Adipose tissue (tissue), 3 donors: ENCODE data around the gene DDX1. TPM values are rescaled to one million over a fixed set of nuclear protein-coding genes. Genes with fewer than 3 reads are reported as not detected.
"Not testable (repeated sequence)": the region's sequence is repeated elsewhere in the genome, so short reads cannot be mapped to it uniquely, and the experiment has no call there.

Source experiments
- H3K27ac ChIP-seq: one replicate; pipeline ENCODE4 v1.5.1; 2013; ENCODE audit warnings: low read depth, low read length
- WGBS, 3 donors: extraction: QIAGEN DNeasy Blood & Tissue Kit; methylation state at CpG; one replicate each; pipeline ENCODE4 v1.1.7; 2013; 5-methylcytosine and 5-hydroxymethylcytosine counted together
- polyA plus RNA-seq, 3 donors: library from polyadenylated mRNA; stranded (reverse); fragments of 200-250 nt; gene quantifications; one replicate each; pipeline ENCODE4 v1.2.3, GENCODE V29; 2013
- donor health status: healthy with polysubstance abuse.
- donor health status: Bipolar disorder and iron deficiency.
- donor health status: healthy.

The DDX1 gene
- polyA plus RNA-seq: 10 to 100 TPM; 43.1 to 70.2 (median 62.2) TPM

DNA sequence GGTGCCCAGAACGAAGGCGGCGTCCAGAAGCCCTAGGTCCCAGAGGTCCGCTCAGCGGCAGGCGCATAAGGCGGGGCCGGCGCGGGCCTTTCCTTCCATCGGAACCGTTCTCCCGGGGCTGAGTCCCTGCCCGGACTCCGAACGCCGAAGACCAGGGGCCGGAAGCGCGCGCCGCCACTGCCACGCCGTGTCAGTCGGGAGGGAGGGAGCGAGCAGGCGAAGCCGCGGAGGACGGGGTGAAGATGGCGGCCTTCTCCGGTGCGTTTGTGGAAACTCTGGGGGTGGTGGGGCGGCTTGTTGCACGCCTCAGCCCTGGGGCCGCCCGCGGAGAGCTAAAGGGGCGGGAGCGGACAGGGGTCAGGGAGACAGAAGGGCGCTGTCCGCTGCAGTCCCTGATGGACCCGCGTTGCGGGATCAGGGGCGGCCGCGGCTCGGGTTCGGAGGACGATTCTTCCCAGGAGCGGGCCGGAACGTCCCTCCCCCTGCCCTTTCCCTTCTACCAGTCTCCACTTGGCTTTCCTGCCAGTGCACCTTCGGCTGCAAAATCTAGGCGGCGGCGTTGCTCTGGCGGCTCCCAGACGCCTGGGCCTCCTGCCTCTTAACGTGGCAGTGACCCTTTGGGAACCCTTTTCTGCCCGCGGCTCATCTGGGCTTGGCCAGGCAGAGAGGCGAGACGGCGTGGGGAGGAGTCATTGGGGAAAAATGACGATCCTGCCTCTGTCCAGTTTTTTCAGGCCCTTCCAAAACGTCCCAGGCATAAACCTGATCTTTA lies at the start of gene DDX1:
Gene DDX1, plus strand, starts transcription at position 177 of the 772 bp plus-strand sequence. Its CDS starts 66 bp downstream, at position 243.
- 0 to 1% (median 0%) methylated on average over 62 to 68 of the region's 68 CpGs for WGBS, 3 donors
- no peak within 1 kb of the TSS for H3K27ac ChIP-seq

DNA sequence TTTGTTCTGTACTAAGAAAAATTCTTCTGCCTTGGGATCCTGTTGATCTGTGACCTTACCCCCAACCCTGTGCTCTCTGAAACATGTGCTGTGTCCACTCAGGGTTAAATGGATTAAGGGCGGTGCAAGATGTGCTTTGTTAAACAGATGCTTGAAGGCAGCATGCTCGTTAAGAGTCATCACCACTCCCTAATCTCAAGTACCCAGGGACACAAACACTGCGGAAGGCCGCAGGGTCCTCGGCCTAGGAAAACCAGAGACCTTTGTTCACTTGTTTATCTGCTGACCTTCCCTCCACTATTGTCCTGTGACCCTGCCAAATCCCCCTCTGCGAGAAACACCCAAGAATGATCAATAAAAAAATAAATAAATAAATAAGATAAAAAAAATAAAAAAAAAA lies 49.4 kb upstream of the DDX1 start:
- H3K27ac ChIP-seq: not testable (repeated sequence)
- WGBS, 3 donors: 38 to 95% (median 78%) methylated on average over 1 to 4 of the region's 6 CpGs

DNA sequence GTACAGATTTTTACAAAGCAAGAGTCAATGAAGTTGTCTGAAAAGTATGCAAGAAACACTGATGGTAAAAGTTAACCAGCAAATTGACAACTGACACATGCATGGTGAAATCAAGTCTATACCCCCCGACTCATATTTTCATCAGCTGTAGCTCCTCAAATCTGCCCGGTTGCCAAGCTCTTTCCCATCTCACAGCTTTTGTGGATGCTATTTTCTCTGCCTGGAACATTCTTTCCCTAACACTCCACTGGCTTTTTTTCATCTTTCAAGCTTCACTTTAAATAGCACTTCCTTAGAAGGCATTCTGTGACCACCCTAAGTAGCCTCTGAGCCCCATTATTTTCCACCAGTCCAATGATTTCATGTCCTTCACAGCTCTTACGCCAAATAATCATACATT lies 48.6 kb upstream of the DDX1 start:
- H3K27ac ChIP-seq: no peak overlapping the region
- WGBS, 3 donors: 72 to 95% (median 93%) methylated on average over 3 of the region's 3 CpGs

DNA sequence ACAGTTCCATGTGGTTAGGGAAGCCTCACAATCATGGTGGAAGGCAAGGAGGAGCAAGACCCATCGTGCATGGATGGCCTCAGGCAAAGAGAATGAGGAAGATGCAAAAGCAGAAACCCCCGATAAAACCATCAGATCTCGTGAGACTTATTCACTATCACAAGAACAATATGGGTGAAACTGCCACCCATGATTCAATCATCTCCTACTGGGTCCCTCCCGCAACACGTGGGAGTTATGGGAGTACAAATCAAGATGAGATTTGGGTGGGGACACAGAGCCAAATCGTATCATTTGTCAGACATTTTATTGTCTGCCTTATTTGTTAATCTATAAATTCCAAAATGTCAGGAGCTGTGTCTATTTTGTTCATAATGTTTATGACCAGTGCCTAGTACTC lies 48.1 kb upstream of the DDX1 start:
- no peak overlapping the region for H3K27ac ChIP-seq
- 94 to 97% (median 96%) methylated on average over 6 of the region's 6 CpGs for WGBS, 3 donors

DNA sequence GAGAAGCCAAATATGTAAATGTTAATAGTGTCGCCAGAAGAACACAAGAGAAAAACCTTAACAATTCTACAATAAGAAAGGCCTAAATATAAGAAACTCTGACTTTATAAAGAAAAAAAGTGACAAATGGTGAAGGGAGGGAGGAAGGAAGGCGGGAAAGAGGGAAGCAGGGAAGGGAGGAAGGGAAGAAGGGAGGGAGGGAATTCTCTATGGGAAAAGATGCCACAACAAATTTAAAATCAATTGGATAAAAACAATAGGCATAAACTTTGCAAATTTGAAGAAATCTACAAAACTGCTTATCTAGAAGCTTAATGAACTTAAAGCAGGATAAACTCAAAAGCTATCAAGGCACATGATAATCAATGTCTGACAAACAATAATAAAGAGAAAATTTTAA lies 47.4 kb upstream of the DDX1 start:
- WGBS, 3 donors: 94 to 97% (median 95%) methylated on average over 2 of the region's 2 CpGs
- H3K27ac ChIP-seq: no peak overlapping the region

DNA sequence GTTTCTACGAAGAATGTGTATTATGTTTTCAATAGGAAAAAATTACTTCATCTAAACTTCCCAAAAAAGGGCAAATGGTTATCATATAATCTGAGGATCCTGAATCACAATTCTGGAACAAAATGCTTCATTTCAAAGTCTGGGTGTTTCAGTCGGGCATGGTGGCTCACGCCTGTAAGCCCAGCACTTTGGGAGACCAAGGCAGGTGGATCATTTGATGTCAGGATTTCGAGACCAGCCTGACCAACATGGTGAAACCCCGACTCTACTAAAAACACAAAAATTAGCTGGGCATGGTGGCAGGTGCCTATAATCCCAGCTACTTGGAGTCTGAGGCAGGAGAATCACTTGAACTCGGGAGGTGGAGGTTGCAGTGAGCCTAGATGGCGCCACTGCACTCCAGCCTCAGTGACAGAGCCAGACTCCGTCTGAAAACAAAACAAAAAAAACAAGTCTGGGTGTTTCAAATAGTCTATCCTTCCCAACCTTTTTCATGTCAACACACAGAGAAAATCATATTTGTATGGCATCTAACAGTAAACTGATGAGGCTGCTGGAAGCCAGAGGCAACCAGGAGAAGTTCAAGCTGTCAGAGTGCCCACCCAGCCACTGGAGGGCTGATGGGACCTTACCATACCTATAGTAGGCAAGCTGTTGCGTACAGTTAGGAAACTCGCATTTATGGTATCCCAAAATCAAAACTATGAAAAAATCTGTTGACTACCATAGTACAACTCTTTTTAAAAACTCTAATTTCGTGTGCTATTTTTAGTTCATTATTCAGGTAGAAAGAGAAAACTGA lies 45.2 kb upstream of the DDX1 start:
- H3K27ac ChIP-seq: no peak overlapping the region
- 91 to 92% (median 92%) methylated on average over 11 of the region's 11 CpGs for WGBS, 3 donors

DNA sequence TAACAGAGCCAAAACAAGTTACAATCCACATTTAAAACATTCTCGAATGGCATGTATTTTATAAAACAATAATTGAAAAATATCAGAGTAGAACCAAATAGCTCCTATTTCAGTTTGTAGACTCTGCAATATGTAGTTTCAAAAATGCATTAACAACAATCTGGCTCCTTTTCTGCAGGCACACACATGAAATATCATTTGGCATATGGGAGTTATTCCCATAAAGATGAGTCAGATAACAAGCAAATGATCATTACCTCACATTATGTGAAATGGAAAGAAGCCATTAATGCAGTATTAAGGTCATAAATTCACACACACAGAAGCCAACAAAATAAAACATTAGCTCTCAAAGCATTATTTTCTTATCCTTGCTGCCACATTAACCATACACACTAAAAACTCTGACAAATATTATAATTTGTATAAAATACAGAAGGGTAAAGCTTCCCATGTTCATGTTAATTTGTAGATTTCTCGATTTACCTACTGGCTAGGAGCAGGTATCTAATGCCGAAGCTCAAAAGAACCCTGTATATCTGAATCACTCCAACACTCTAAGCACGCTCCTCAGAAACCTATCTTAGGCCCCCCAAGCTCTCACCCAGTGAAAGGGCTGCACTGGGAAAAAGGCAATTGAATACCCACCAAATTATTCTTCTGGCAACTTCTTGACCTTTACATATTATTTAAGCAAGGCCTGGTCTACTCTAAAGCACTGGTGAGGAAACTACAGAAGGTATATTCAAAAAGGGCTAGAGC lies 44.4 kb upstream of the DDX1 start:
- 91 to 96% (median 95%) methylated on average over 4 of the region's 4 CpGs for WGBS, 3 donors
- H3K27ac ChIP-seq: no peak overlapping the region

DNA sequence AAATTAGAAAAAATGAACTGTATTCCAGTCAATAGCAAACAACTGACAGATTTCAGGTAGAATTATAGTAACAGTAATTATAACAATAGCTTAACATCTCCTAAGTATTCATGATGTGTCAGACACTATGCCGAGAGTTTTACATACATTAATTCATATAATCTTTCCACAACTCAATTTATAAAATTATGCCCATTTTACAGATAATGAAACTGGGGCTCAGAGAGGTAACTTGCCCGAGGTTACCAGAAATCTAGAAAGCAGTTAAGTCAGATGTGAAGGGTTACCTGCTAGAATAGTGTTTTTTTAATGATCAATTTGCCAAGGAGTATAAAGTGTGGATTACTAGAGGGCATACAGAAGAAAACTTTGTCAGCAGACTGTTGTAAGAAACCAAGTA lies 42.7 kb upstream of the DDX1 start:
- H3K27ac ChIP-seq: no peak overlapping the region
- 97 to 99% (median 97%) methylated on average over 2 of the region's 2 CpGs for whole genome bisulfite sequencing, 3 donors

DNA sequence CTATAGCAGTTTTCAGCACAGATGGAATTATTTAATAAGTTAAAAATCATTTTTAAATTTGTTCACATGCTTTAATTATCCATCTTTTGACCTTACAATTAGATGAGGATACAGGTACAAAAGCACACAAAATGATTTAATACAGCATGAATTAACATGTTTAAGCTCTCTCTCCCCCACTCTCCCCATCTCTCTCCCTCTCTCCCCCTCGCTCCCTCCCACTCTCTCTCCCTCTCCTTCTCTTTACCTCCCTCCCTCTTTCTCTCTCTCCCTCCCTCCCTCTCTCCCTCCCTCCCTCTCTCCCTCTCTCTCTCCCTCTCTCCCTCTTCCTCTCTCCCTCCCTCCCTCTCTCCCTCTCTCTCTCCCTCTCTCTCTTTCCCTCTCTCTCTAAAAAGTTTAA lies 38.1 kb upstream of the DDX1 start:
- 86 to 95% (median 87%) methylated on average over 1 of the region's 1 CpG for WGBS, 3 donors
- H3K27ac ChIP-seq: no peak overlapping the region

DNA sequence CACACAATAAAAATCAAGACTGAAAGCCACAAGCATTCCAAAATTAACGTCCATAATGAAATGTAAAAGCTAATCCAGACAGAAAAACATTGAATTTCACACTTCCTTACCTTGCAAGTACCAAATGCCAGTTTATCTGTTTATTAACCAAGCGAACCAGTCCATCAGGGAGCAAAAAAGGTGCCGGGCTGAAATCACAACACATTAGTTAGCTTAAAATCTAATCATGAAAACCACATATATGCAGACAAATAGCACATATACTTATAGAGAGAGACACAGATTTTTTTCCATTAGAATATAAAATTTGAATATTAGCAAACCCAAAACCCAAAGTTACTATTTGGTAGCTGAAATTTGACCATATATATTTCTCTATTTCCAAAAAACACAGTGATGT lies 37.7 kb upstream of the DDX1 start:
- 91 to 93% (median 92%) methylated on average over 3 of the region's 3 CpGs for WGBS, 3 donors
- H3K27ac ChIP-seq: no peak overlapping the region

DNA sequence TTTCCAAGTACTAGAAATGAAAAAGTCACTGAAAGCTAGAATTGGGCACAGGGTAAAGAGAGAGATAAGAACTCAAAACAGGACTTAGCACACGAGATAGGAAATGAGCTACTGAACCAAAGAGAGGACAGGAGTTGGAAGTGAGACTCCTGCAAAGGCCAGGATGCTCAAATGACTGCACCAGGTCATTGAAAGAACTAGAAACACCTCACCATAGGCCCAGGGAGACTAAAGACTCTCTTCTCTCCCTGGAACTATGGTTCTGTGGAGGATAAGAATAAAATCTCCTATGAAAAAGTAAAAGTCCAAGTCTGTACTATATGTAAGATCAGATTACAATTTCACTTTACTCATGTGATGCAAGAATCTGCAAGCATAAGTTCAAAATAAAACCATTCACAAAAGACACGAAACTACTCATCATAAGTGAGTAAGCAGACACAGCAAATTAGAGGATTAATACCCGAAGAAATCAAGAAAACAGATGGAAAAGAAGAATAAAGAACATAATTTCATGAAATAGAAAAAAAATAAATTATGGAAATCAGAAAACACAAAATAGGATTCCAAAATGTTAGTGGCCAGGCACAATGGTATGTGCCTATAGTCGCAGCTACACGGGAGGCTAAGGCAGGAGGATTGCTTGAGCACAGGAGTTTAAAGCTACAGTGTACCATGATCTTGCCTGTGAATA lies 37.0 kb upstream of the DDX1 start:
- 87 to 91% (median 90%) methylated on average over 5 of the region's 5 CpGs for WGBS, 3 donors
- no peak overlapping the region for H3K27ac ChIP-seq

DNA sequence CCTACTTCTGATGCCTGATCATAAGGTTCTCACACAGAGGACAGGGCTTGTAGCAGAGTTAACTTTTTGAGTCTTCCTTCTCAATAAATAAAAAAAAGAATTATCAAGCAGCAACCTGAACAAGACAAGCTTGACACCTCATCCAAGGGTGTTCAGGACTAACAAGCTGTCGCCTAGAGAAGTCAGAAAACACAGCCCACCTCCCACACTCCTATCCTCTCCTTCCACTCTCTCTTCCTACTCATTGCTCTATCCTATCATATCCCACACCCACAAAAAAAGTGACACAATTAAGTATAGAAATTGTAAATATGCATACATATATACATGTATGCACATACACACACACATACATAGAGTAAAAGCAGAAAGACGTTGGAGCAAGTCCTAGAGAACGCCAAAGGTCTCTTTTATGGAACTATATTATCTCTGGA lies 35.9 kb upstream of the DDX1 start:
- no peak overlapping the region for H3K27ac ChIP-seq
- WGBS, 3 donors: 89 to 94% (median 94%) methylated on average over 3 of the region's 3 CpGs

DNA sequence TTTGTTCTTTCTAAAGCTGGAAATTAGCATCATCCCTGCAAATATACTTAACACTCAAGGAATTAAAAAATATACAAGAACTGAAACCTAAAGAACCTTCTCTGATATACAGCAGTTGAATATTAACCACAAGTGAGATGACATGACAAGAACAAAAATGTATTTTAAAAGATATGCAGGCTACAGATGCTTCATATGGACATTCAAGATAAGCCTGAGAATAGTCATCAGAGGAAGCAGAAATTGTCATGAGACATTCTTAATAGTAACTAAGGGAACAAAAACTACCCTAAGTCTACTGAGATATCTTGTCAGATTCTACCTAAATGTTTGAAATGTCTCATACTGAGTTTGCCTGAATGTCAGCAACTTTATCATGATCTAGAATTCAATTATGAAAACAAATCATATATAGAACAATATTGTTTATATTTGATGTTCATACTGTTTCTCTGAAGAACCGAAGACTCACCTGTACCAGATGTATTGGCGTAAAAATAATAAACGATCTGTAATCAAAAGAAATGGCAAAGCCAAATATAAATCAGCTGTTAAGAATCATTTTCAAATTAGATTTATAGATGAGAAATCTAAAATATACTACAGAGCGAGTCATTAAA lies 35.2 kb upstream of the DDX1 start:
- 89 to 95% (median 94%) methylated on average over 4 of the region's 4 CpGs for WGBS, 3 donors
- H3K27ac ChIP-seq: no peak overlapping the region

DNA sequence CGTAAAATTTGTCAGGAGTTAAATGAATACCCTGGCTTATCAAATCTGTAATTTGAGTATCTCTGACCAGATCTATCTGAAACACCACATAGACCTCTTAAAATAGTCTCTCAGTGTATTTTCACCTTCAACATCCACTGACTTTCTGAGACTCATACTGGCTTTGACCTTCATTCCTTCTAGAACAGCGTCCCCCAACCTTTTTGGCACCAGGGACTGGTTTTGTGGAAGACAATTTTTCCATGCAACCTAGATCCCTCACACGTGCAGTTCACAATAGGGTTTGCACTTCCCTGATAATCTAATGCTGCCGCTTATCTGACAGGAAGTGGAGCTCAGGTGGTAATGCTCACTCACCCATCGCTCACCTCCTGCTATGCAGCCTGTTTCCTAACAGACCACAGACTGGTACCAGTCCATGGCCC lies 33.8 kb upstream of the DDX1 start:
- H3K27ac ChIP-seq: no peak overlapping the region
- 47 to 64% (median 62%) methylated on average over 5 of the region's 5 CpGs for WGBS, 3 donors

DNA sequence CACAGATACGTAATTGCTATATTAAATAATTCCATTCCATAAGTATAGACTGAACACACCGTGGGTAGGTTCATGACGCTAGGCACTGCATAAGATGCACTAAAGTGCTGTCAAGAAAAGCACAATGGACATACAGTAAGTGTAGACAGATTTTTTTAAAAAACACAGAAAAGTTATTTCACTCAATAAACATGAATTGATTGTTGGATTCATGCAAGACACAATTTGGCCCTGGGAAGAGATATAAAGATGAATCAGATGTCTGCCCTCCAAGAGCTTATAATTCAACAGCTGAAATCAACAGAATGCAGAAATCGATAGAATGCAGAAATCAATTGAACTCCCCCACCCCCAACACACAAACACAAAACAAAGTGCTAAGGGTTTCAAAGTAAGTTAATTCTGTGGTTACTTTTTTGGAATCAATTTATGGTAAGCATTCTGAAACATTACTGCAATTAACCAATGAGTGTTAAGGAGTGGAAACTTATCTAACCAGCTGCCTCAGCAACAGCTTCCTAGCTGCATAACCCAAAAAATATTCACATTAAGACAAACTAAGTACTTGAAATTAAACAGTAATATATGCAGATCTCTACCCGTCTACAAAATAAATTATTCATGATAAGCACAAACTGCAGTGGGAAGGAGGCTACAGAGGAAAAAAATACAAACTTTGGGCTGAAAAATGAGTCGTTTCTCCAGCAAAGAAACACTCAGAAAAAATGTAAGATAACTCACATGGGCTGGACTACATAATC lies 32.1 kb upstream of the DDX1 start:
- H3K27ac ChIP-seq: no peak overlapping the region
- WGBS, 3 donors: 55 to 75% (median 73%) methylated on average over 6 of the region's 6 CpGs

DNA sequence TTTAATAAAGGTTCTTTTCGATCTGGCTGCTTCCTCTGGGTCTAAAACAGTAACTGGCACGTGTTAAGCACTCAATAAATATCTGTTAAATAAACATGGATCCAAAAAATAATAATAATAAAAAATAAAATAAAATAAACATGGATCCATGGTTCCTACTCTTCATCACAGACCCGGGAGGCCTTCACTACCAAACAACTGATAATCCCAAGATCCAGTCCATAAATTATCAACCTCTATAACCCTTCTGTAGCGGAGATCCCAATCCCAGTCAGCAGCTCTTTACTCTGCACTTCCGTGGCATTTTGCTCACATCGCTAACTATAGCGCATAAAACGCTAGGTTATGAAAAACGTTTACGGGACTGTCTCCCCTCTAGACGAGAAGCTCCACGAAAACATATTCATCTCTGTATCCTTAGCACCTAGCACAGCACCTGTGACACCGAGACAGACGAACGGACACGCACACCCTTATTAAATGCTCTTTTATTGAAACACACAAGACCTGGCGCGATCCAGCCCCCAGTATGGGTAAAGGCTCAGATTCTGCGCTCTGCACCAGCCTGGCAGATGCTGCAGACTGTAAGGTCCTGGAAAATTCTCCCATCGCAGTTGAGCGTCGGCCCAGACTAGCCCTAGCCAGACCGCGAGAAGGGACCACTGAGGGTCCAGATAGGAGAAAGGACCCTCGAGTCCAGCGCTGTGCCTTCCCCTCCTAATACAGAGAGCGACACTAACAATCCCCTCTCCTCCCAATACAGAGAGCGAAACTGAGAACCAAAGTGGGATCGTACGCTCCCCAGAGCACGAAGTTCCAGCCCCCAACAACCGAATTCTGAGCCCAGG lies 31.3 kb upstream of the DDX1 start:
- 0 to 1% (median 1%) methylated on average over 32 of the region's 32 CpGs for WGBS, 3 donors
- no peak overlapping the region for H3K27ac ChIP-seq
